A549 (cell line): Measurements from ENCODE around the gene HILPDA. TPM values are rescaled to one million over a fixed set of nuclear protein-coding genes. Genes with fewer than 3 reads are reported as not detected.

Experiments
- ATAC-seq, 2 experiments: fragments of 200-7000 bp in 1 of 2; fragments of >200 bp in 1 of 2; cut with Nextera tagmentation in 1 of 2; cut with Tn5 transposase in 1 of 2; 3 replicates each; pipeline versions ENCODE4 v1.8.0 to v1.9.1; 2018 to 2020; ENCODE audit warnings: mild to moderate bottlenecking in 1 of 2, moderate library complexity in 1 of 2
- CTCF ChIA-PET: fragments of 300-600 bp; sonication (Branson Sonifier 250); formaldehyde crosslinking; extraction: SDS; loops from one replicate; lab custom pipeline; 2021; ENCODE audit warnings: antibody characterized with exemption, inconsistent platforms; lab: Yijun Ruan, JAX
- POLR2A ChIA-PET: fragments of 350-600 bp; formaldehyde crosslinking; extraction: SDS; loops from one replicate; lab custom pipeline; 2021; ENCODE audit warnings: antibody characterized with exemption, inconsistent platforms; lab: Yijun Ruan, JAX
- DNase-seq, 2 experiments: peaks; one replicate each; pipeline versions ENCODE4 v3.0.0 to v3.0.0-alpha.2; 2011 to 2016; ENCODE audit warnings: low read depth in 1 of 2, low spot score in 1 of 2
- FAIRE-seq: peaks from 2 replicates; lab custom pipeline; 2011; peaks lifted over from hg19 to GRCh38; lab: Jason Lieb, UNC
- H3K27ac ChIP-seq, 2 experiments: fragments of >200 bp; sonication (Bioruptor Twin); formaldehyde crosslinking; 3 replicates each; pipeline ENCODE4 v1.5.1; 2016 to 2017
- H3K4me1 ChIP-seq: fragments of >200 bp; sonication (Bioruptor Twin); formaldehyde crosslinking; 3 replicates; pipeline ENCODE4 v1.6.1; 2016
- H3K4me2 ChIP-seq: fragments of >200 bp; sonication (Bioruptor Twin); formaldehyde crosslinking; 3 replicates; pipeline ENCODE4 v1.6.1; 2016
- H3K4me3 ChIP-seq: fragments of >200 bp; sonication (Bioruptor Twin); formaldehyde crosslinking; 3 replicates; pipeline ENCODE4 v1.5.1; 2016
- H3K9me3 ChIP-seq: fragments of >200 bp; sonication (Bioruptor Twin); formaldehyde crosslinking; 3 replicates; pipeline ENCODE4 v1.6.1; 2016
- CHD2 ChIP-seq: fragments of 150-350 bp; IDR thresholded peaks from 2 replicates; pipeline ENCODE4 v1.6.1; 2014; ENCODE audit warnings: low read length; ENCODE audit not compliant: partially characterized antibody
- CHD4 ChIP-seq: fragments of 200-600 bp; sonication (generic); IDR thresholded peaks from 2 replicates; pipeline ENCODE4 v1.6.1; 2016; ENCODE audit warnings: antibody characterized with exemption, mild to moderate bottlenecking, borderline replicate concordance
- EHF ChIP-seq: fragments of 250-450 bp; sonication (Bioruptor Pico); IDR thresholded peaks from 2 replicates; pipeline ENCODE4 v1.5.0; 2020; ENCODE audit warnings: mild to moderate bottlenecking
- ELK1 ChIP-seq: fragments of 150-350 bp; IDR thresholded peaks from 2 replicates; pipeline ENCODE4 v1.6.1; 2014; ENCODE audit warnings: low read depth, mild to moderate bottlenecking, low read length
- FOSB ChIP-seq: fragments of 250-450 bp; sonication (Bioruptor Pico); IDR thresholded peaks from 2 replicates; pipeline ENCODE4 v1.5.0; 2020; ENCODE audit warnings: mild to moderate bottlenecking, moderate library complexity
- FOXS1 ChIP-seq: fragments of 250-450 bp; sonication (Bioruptor Pico); IDR thresholded peaks from 2 replicates; pipeline ENCODE4 v1.5.0; 2020; ENCODE audit warnings: mild to moderate bottlenecking, moderate library complexity
- HEYL ChIP-seq: fragments of 250-450 bp; sonication (Bioruptor Pico); IDR thresholded peaks from 2 replicates; pipeline ENCODE4 v1.8.0; 2021; ENCODE audit warnings: mild to moderate bottlenecking, moderate library complexity
- HOXA7 ChIP-seq: fragments of 250-450 bp; sonication (Bioruptor Pico); IDR thresholded peaks from 2 replicates; pipeline ENCODE4 v1.5.0; 2020; ENCODE audit warnings: mild to moderate bottlenecking, moderate library complexity
- HOXB5 ChIP-seq: fragments of 250-450 bp; sonication (Bioruptor Pico); IDR thresholded peaks from 2 replicates; pipeline ENCODE4 v1.5.0; 2020; ENCODE audit warnings: mild to moderate bottlenecking, moderate library complexity
- MAFK ChIP-seq: fragments of 450-650 bp; IDR thresholded peaks from 2 replicates; pipeline ENCODE4 v1.6.1; 2014; ENCODE audit not compliant: partially characterized antibody
- MAX ChIP-seq: IDR thresholded peaks from 2 replicates; pipeline ENCODE4 v1.6.1; 2012
- MYC ChIP-seq: IDR thresholded peaks from 2 replicates; pipeline ENCODE4 v1.6.1; 2012; ENCODE audit warnings: mild to moderate bottlenecking, inconsistent platforms, low read length, improper control_type of control experiment, borderline replicate concordance
- NPAS2 ChIP-seq: fragments of 250-450 bp; sonication (Bioruptor Pico); IDR thresholded peaks from 2 replicates; pipeline ENCODE4 v1.8.0; 2022; ENCODE audit warnings: mild to moderate bottlenecking, moderate library complexity, borderline replicate concordance
- PBX3 ChIP-seq: IDR thresholded peaks from 2 replicates; pipeline ENCODE4 v1.6.1; 2012
- POLR2A ChIP-seq: IDR thresholded peaks from 2 replicates; pipeline ENCODE4 v1.6.1; 2012; ENCODE audit warnings: mild to moderate bottlenecking, low read length
- POLR2AphosphoS2 ChIP-seq: conservative IDR thresholded peaks from 2 replicates; pipeline ENCODE4 v1.6.1; 2012; ENCODE audit warnings: low read length, improper control_type of control experiment, inconsistent platforms
- RAD21 ChIP-seq, 2 experiments: fragments of >200 bp in 1 of 2; sonication (Bioruptor Twin) in 1 of 2; formaldehyde crosslinking in 1 of 2; IDR thresholded peaks in 1 of 2; conservative IDR thresholded peaks in 1 of 2; 2 replicates in 1 of 2; 3 replicates in 1 of 2; pipeline ENCODE4 v1.6.1; 2012 to 2018; ENCODE audit warnings: inconsistent platforms in 1 of 2
- REST ChIP-seq: fragments of 200-600 bp; sonication (generic); IDR thresholded peaks from 2 replicates; pipeline ENCODE4 v1.6.1; 2016; ENCODE audit warnings: antibody characterized with exemption, mild to moderate bottlenecking, moderate library complexity
- RNF2 ChIP-seq: fragments of 200-600 bp; sonication (generic); IDR thresholded peaks from 2 replicates; pipeline ENCODE4 v1.6.1; 2016; ENCODE audit warnings: low read depth, mild to moderate bottlenecking, antibody characterized with exemption, moderate library complexity, borderline replicate concordance
- SREBF2 ChIP-seq: fragments of 450-650 bp; IDR thresholded peaks from 2 replicates; pipeline ENCODE4 v1.6.1; 2014; ENCODE audit warnings: mild to moderate bottlenecking, moderate library complexity
- TFCP2L1 ChIP-seq: fragments of 250-450 bp; sonication (Bioruptor Pico); IDR thresholded peaks from 2 replicates; pipeline ENCODE4 v1.5.0; 2021; ENCODE audit warnings: mild to moderate bottlenecking
- USF2 ChIP-seq: fragments of 450-650 bp; IDR thresholded peaks from 2 replicates; pipeline ENCODE4 v1.6.1; 2014; ENCODE audit warnings: antibody characterized with exemption
- WGBS: methylation state at CpG from one replicate; pipeline ENCODE4 v1.1.6; 2017; ENCODE audit errors: missing lambda C conversion rate; 5-methylcytosine and 5-hydroxymethylcytosine counted together
- polyA plus RNA-seq, 4 experiments: library from polyadenylated mRNA; depleted of rRNA in 3 of 4; stranded (reverse); fragments of >200 nt; fragmentation: RNase III in 1 of 4; extraction: RNeasy Plus Mini Kit Qiagen cat#74134 plus additional on column Dnase treatment in 1 of 4; gene quantifications; 2 replicates in 3 of 4; 3 replicates in 1 of 4; pipeline ENCODE4 v1.2.3, GENCODE V29; 2011 to 2017
- TF ChIP-seq, protein P1 (sequence below): fragments of 250-450 bp; sonication (Bioruptor Pico); IDR thresholded peaks from 2 replicates; pipeline ENCODE4 v1.5.0; 2020; ENCODE audit warnings: low read depth, mild to moderate bottlenecking, moderate library complexity

The HILPDA gene
- polyA plus RNA-seq, 2 of the 4 experiments (the other 2 are of a cell fraction): 24.2 to 94.6 TPM

GRCh38 chr7:128421384-128421783, 34.3 kb upstream of the HILPDA start:
- DNase-seq: no peak
- no peak overlapping the region for H3K4me3 ChIP-seq
- WGBS: 100% methylated on average over 1 of the region's 1 CpG
- FAIRE-seq: no peak
- no peak for ATAC-seq
- TF ChIP-seq MAX (no peak), NPAS2 (CRISPR knock-in tag) (no peak), TFCP2L1 (no peak), CHD4 (no peak), CHD2 (no peak), POLR2AphosphoS2 (no peak), REST (no peak), PBX3 (no peak), HEYL (no peak), USF2 (no peak), MAFK (no peak), MYC (no peak), HOXA7 (CRISPR knock-in tag) (no peak), POLR2A (no peak), RAD21 (conservative IDR thresholded peaks at IDR 0.05 in 1 of 2, IDR thresholded peaks at IDR 0.05 in 1 of 2) (no peak), ELK1 (no peak), HOXB5 (no peak)
- TF ChIP-seq, protein P1, sequence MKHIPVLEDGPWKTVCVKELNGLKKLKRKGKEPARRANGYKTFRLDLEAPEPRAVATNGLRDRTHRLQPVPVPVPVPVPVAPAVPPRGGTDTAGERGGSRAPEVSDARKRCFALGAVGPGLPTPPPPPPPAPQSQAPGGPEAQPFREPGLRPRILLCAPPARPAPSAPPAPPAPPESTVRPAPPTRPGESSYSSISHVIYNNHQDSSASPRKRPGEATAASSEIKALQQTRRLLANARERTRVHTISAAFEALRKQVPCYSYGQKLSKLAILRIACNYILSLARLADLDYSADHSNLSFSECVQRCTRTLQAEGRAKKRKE (CRISPR knock-in tag): no peak
- no peaks in the 10 kb centered on the region; the same call in 2 of the 3 replicates for H3K4me1 ChIP-seq
- CTCF ChIA-PET: interaction anchor here (8.3 to 23.8 kb wide), 3 partner anchors 14 to 74 kb away, joined by 89 to 695 read pairs (median 162); partner anchors contain the start of genes IMPDH1 and RBM28
- POLR2A ChIA-PET: no interaction called here
- no peaks in the 10 kb centered on the region for H3K9me3 ChIP-seq
- no peak overlapping the region for H3K27ac ChIP-seq
- H3K4me2 ChIP-seq: no peak overlapping the region

- no peak for ATAC-seq
- Histone ChIP-seq H3K27ac (no peak overlapping the region), H3K4me1 (no peaks in the 10 kb centered on the region; the same call in 2 of the 3 replicates), H3K9me3 (no peaks in the 10 kb centered on the region), H3K4me2 (no peak overlapping the region), H3K4me3 (no peak overlapping the region)
- WGBS: 74% methylated on average over 1 of the region's 1 CpG
- ChIA-PET CTCF (interaction anchor here (8.3 to 23.8 kb wide), 4 partner anchors 15 to 74 kb away, joined by 89 to 695 read pairs (median 254); partner anchors contain the start of genes IMPDH1 and RBM28), POLR2A (no interaction called here)
- DNase-seq: no peak
- no peak for FAIRE-seq
- TF ChIP-seq HOXA7 (CRISPR knock-in tag) (no peak), RNF2 (no peak), RAD21 (conservative IDR thresholded peaks at IDR 0.05 in 1 of 2, IDR thresholded peaks at IDR 0.05 in 1 of 2) (no peak), EHF (CRISPR knock-in tag) (no peak), FOSB (CRISPR knock-in tag) (no peak), POLR2A (no peak), TFCP2L1 (no peak), HEYL (no peak), FOXS1 (no peak), MAX (no peak), NPAS2 (CRISPR knock-in tag) (no peak), SREBF2 (no peak)
- TF ChIP-seq, all 56 proteins: peak for 0
Observed at GRCh38 chr7:128422037-128422436, 33.6 kb upstream of the HILPDA start.
